PC-3 (cell line): Measurements from ENCODE around the gene TSPEAR.

Source experiments
- EZH2 ChIP-seq: fragments of 300-600 bp; sonication (generic); IDR thresholded peaks from one replicate; pipeline ENCODE4 v1.6.1; 2017; ENCODE audit warnings: antibody characterized with exemption, mild to moderate bottlenecking, low read length; ENCODE audit not compliant: unreplicated experiment
- EZH2phosphoT487 ChIP-seq: fragments of 300-600 bp; sonication (generic); IDR thresholded peaks from 2 replicates; pipeline ENCODE4 v1.6.1; 2018; ENCODE audit warnings: mild to moderate bottlenecking, antibody characterized with exemption, low read length, borderline replicate concordance
- TF ChIP-seq, protein P1 (sequence below): fragments of 300-600 bp; sonication (generic); conservative IDR thresholded peaks from 2 replicates; pipeline ENCODE4 v1.5.1; 2017; ENCODE audit warnings: antibody characterized with exemption, low read depth, mild to moderate bottlenecking, low read length

DNA sequence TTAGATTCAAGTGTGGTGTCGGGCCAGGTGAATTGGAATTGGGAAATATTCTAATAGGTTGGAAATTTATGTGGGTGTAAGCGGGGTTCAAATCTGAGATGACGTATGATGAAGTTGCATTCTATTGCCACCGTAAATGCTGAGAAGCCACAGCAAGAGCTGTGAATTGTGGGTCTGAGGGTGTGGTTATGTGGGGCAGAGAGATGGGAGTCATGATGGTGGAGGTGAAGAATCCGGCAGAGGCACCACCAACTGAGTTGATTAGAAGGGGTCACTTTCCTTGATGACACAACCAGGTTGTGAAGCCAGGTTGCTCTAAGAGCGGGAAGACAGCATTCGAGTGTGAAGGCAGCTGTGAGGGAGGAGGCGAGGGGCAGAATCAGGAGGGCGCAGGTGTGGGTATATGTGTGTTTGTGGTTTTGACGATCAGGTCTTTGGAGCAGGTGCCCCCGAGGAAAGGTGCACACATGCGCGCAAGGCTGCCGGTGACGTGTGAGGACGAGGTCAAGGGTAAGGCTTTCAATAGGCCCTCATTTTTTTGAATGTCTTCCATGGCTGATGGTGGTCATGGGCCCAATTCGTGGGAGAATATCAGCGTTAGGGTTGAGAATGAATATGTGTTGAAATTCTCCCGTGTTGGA, 237.3 kb downstream of the TSPEAR start:
- TF ChIP-seq, protein P1, sequence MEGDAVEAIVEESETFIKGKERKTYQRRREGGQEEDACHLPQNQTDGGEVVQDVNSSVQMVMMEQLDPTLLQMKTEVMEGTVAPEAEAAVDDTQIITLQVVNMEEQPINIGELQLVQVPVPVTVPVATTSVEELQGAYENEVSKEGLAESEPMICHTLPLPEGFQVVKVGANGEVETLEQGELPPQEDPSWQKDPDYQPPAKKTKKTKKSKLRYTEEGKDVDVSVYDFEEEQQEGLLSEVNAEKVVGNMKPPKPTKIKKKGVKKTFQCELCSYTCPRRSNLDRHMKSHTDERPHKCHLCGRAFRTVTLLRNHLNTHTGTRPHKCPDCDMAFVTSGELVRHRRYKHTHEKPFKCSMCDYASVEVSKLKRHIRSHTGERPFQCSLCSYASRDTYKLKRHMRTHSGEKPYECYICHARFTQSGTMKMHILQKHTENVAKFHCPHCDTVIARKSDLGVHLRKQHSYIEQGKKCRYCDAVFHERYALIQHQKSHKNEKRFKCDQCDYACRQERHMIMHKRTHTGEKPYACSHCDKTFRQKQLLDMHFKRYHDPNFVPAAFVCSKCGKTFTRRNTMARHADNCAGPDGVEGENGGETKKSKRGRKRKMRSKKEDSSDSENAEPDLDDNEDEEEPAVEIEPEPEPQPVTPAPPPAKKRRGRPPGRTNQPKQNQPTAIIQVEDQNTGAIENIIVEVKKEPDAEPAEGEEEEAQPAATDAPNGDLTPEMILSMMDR = no peak
- TF ChIP-seq EZH2 (no peak), EZH2phosphoT487 (no peak)
